DLD1 (cell line): ENCODE results near the gene SP6.

Experiments used
- in situ Hi-C: cut with HindIII; loops from 2 replicates; pipeline ENCODE4 v1.10.0; 2017; ENCODE audit warnings: low sequenced_read_pairs

Gene SP6

GRCh38 chr17:47800686-47801085 is 50.3 kb downstream of the SP6 start:
- in situ Hi-C loops, result no loop called here

DNA sequence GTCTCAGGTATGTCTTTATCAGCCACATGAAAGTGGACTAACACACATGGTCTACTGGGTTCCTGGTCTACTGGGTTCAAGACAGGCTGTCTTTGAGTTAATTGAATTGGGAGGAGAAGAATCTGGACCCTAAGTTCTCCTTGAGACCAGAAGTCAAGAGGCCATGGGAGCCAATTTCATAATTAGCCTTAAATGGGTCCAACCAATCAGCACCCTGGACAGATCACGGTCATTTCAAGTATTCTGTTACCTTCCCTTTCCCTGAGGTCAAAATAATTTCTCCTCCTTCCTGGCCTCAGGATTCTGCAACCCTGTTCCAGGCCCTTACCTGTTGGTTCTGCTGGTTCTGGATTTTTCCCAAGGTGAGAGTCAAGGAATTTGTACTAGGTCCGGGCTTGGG is 53.2 kb downstream of the SP6 start:
- in situ Hi-C loops, result no loop called here
